ENCODE results near the gene FBXO9.
A peak's percentile ranks its signal among the peaks of the same experiment; 100 is the strongest.

Gene FBXO9

DNA sequence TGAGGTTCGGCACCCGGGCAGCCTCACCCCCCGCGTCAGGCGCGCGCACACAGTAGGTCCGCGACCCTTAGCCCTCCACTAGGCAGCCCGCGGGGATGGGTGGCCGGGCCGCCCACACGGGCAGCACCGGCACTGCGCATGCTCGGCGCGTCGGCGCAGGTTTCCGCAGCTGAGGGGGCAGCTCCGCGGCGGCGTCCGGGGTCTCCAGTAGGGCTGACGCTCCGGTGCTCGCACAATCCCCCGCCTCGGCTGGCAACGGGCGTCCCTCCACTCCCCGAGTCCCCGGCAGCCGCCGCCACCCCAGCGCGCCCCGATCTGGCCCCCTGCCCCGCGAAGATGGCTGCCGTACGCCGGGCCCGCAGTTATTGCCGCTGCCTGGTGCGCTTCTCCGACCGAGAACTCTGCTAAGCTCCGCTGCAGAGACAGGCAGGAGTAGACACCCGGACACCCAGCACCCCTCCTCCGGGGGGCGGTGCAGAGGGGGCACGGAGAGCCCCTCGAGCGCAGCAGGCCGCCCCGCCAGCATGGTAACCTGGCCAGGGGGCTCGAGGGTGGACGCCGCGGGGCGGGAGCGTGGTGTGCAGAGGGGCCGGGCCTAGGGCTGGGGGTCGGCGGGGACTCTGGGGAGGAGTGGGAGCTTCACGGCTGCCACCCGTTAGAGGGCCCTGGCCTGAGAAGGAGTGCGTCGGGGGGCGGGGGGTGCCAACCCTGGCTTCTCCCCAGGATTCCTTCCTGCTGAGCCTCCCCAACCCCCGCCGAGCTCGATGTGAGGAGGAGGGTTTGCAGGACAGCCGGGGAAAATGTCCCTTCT lies at the start of gene FBXO9:
Gene FBXO9, plus strand, starts transcription at position 139 of the 811 bp plus-strand sequence. Its CDS starts 386 bp downstream, at position 525.
- peak; percentile 76 to 81 for DNase-seq

DNA sequence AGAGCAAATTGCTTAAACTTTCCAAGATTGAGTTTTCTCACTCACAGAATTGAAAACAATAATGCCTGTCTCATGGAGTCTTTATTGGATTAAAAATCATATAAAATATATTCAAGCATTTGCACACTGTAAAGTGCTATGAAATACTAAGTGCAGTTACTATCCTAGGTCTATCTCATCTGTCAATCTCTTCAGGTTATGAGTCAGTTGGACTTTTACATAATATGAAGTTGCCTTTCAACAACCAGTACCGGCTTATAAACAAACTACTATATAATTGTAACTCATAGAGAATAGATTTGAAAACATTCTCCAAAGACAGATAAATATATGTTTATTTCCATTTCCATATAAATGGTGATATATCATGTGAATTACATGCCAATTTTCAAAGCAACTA lies 49.7 kb upstream of the FBXO9 start:
- DNase-seq = no peak

DNA sequence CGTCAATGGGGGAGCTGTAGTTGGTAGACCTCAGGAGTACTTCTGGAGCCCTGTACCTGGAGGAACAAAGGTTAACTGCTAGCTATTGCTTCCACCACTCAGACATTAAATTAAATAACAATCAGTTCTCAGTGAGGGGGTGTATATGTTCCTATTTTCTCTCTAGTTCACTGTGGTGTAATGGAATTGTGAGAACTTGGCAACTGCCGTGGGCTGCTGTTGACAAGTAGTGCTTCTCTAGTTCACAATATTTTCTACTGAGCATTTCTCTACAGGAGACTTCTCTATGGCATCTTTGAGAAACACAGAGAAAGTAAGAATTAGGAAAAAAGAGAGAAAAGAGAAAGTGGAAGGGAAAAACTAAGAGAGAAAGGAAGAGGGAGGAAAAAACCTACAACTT lies 46.8 kb upstream of the FBXO9 start:
- DNase-seq = no peak

DNA sequence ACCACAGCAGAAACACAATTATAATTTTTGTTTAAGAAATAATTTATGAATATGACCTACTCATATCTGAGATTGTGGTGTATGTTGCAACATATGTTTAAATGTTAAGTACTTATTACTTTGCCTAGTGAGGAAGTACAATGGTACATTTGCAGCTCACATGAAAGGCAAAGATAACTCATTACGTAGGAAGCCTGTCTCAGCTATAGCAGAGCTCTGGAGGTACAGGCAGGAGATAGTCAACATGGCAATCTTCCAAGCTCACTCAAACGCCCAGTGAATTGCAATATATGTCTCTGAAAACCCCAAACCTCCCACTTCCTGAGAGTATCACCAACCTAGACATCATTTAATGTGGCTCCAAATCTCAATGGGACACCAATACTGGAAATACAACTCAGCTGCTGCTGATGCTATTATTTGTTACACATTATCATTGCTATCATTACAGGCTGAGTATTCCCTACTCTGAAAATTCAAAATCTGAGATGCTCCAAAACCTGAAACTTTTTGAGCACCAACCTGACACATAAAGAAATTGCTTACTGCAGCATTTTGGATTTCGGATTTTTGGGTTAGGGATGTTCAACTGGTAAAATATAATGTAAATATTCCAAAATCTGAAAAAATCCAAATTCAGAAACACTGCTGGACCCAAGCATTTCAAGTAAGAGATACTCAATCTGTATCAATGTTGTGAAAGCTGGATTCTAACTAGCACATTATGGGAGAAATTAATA lies 45.0 kb upstream of the FBXO9 start:
- no peak for DNase-seq

DNA sequence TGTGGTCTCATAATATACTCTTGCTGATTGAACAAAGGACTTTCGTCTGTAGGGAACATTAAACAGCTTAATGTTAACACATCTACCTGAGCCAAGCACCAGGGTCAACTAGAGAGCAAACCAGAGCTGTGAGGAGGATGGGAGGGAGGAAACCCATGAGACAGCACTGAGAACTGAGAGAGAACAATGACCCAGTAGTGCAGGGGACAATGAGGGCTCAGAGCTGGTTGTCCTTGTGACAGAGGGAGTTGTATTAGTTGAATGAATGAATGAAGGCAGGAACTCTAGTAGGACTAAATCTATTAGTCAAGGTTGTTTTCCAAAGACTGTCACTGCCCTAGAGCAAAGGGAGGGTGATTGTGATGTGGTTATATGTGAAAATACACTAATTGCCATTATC lies 41.9 kb upstream of the FBXO9 start:
- DNase-seq = no peak

DNA sequence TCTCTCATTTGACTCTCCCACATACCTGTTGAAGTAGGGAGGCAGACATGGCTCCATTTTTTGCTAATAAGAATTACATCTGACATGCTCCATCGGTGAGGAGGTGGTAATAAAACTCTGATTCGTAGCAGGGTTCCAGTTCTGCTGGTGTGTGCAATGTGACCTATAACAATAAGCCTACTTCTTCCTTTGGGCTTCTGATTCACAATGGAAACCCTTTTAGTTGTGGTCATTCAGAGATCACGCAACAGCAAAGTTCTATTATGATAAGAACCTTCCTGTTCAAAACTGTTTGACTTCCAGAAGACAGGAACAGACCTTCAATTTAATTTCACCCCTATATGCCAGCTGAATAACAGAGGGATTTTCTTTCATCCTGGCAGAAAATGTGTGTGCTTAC lies 38.7 kb upstream of the FBXO9 start:
- no peak for DNase-seq

DNA sequence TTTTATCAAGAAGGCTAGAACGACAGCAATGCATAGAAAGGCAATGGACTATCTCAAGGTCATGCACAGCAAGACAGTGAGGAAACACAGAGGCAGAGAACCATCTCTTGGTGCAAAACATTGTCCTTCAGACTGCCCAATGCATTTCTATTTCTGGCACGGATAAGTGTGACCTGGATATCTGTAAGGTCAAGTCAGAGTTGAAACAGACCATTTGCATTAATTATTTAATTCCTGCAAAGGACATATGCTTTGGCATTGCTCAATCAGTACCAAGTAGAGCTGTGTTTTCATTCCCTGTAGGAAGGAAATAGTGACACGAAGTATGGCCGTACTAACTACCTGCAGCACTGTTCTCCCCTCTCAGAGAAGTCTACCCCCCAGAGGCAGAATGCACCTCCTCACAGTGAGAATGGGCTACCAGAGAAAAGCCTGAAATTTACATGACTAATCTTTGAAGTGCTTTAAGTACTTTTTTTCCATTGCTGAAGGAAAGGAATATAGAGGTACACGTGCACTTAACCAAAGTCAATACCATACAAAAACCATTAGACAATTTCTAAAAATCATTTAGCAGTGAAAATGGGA lies 38.0 kb upstream of the FBXO9 start:
- DNase-seq = no peak

DNA sequence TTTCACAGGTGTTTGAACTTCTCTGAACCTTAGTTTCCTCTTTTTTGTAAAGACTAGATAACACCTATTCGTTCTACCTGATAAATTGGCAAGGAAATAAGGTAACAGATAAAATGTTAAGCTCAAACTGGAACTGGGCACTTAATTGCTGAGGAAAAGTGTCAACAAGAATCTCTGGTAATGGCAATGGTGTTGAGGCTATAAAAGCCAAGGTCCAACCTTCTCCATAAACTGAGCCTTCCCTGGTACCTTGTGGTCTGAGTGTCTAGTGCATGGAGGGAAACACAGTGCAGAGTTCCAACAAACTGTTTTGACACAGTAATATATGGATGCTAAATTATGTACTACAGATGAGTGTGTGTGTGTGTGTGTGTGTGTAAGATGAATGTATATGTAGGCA lies 36.7 kb upstream of the FBXO9 start:
- no peak for DNase-seq

DNA sequence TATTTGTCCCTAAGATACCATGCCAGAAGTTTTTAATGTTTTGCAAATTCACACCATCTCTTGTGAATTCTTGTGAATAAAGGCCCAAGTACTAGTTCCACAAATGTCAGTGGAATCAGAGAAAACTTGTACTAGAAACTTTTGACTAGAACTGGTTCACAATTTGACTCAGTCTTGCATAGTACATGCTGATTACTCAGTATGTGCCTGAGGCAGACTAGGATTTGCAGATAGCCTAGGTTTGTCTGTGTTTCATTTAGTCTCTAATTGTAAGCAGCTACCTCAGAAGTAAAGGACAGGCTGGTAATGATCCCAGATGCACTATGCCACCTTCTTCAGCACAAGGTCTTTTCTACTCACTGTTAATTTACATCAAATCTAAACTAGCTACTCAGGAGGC lies 35.9 kb upstream of the FBXO9 start:
- DNase-seq = no peak

DNA sequence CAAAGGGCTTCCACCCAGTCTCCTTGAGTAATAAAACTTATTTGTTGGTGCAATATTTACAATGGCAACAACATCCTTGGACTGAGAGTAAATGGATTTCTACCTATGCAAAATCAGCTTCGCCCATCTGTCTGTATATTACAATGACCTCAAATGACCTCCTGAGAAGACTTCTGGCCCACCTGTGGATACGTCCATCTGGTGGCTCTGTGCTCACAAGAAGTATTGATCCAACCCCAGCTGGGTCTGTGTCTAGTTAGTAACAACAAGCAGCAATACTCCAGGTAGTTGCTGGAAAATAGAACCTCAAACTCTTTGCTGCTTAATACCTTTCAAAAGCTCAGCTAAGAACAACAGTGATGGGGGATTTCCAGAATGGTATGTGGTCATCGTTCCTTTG lies 35.4 kb upstream of the FBXO9 start:
- no peak for DNase-seq

DNA sequence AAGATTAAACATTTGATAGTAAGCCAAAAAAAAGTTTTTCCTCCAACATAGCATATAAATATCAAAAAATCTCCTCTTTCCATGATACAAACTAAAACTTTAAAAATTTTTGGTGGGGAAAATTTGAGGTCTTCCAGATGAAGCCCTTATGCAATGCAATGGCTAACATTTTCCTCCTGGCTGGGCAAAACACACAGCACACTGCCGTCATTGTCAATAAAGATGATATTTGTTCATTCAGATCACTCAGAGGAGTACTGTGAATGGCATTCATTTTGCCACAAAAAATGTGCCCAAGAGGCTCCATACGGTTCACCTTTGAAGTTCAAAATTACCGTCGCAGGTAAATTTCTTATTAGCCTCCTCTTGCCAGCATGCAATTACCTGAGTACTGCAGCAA lies 33.9 kb upstream of the FBXO9 start:
- DNase-seq = no peak

DNA sequence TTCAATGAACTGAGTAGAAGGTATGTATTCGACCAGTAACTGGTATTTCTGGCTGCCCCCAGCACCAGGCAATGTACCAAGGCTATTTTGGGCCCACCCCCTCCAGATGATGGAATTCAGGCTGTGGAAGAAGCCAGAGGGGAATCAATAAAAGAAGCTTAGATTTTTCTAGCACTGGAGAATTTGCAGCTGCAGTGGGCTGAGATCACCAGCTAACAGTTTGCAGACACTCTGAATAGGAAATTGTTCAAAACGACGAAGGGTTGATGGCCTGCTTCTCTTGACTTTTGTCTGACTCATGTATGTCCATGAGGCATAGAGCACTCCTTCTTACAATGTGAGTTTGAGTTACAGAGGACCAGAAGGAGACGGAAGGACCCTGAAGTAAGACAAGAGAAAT lies 32.4 kb upstream of the FBXO9 start:
- DNase-seq = no peak

DNA sequence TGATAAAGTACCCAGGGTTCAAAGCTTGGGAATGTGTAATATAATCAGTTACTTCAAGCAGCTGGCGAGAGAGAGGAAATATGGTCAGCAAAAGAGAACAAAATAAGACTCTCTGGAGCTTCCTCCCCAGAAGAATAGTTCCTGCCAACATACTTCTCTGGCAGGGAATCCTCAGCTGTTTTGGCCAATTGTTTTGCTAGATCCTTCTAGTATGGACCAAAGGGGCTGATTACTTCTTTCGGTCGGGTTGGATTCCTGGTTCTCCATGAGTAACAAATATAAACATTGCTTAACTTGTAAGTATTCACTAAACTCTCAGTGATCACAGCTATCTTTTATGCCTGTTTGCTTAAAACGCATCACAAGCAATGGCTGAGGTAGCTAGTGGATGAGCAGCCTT lies 31.4 kb upstream of the FBXO9 start:
- no peak for DNase-seq

DNA sequence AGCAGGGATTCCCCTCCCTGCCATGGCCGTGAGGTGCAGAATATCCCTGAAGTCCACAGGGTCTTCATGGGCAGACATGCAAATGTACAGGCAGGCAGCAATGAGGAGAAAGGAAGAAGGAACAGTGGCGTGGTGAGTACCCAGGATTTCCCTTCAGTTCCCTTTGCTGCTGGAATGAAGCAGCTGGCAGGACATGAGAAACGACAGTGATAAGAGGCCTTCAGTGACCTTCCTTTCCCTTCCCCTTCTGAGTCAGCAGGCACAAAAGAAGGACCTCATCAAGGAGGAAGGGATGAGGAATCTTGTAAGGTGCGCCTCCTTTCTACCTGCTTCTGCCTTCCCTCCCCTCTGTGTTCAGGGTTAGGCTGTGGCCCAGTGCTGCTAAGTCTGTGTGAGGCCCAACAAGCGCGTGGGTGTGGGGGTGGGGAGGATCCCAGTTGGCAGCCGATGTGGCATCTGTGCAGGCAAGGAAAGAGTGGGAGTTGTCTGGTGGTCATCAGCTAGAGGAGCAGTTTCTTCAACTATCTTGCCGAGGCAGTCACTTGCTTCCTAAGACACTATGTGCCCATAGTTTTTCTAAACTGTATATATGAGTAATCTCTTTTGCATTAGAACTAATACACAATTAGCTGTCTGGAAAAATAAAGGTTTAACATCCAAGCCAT lies 29.5 kb upstream of the FBXO9 start:
- DNase-seq = no peak

DNA sequence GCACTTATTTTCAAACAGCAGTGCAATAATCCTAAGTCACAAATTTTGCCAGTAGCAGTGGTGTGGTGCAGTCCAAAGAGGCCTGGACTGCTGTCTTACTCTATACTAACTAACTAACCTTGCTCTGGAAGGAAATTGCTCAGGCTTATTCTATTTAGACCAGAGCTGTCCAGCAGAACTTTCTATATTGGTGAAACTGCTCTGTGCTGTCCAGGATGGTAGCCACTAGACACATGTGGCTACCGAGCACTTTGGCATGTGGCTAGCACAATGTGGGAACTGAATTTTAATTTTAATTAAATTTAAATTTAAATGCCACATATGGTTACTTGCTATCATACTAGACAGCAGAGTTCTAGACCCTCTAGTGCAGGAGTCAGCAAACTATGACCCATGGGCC lies 27.1 kb upstream of the FBXO9 start:
- DNase-seq = no peak

DNA sequence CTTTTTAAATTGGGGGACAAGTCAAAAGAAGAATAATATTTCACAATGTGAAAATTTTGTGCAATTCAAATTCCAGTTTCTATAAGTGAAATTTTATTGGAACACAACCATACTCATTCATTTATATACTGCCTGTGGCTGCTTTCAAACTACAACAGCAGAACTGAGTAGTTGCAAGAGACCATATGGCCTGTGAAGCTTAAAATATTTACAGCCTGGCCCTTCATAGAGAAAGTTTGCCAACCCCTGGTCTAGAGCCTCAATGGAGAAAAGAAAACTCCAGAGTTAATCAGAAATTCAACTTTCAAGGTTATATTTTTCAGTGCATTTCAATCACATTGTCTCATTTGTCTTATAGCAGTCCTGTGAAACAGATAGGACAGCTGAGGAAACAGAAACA lies 26.6 kb upstream of the FBXO9 start:
- no peak for DNase-seq

DNA sequence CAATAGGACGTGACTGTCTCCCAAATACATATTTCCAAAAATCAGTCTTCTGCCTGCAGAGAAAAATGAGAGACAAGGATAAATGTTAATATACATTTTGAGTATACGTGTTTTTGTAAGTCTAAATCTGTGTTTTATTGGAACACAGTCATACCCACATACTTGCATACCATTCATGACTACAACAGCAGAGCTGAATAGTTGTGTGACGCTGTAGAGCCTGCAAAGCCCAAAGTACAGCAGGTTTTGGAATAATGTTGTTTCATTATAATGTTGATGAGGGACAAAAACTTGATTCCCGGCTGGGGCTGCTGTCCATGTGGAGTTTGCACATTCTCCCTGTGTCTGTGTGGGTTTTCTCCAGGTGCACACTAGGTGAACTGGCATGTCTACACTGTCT lies 23.8 kb upstream of the FBXO9 start:
- DNase-seq = no peak

DNA sequence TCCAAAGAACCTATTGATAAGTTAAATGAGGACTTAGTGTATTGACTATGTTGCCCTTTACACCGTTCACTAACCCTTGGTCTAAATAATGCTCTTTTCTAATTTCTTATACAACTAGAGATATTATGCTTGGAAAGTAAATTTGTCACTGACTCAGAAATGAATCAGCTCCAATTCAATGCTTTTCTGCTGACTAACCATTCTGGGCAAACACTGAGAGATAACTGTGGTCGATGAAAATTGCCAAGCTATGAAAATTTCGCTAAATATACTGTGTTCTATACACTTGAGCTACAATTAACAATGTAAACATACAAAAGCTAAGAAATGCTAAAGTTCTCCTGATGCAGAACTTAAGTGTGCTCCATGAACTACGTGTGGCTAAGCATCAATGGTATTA lies 23.1 kb upstream of the FBXO9 start:
- no peak for DNase-seq

DNA sequence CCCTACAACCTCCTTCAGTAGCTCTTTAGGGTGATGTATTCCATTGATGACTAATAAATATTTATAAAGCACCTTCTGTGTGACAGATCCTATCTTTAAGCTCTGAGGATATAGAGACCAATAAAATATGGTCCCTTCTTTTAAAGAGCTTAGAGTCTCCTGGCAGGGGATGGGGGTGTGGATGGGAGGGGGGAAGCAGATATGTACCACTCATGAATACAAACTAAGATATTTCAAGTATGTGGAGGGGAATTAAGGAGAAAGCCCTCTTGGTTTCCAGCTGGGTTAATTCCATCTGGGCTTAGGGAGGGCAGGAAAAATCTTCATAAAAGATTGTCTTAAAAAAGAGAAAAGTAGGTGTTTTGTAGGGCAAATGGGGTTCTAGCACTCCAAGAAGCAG lies 21.6 kb upstream of the FBXO9 start:
- DNase-seq = no peak

DNA sequence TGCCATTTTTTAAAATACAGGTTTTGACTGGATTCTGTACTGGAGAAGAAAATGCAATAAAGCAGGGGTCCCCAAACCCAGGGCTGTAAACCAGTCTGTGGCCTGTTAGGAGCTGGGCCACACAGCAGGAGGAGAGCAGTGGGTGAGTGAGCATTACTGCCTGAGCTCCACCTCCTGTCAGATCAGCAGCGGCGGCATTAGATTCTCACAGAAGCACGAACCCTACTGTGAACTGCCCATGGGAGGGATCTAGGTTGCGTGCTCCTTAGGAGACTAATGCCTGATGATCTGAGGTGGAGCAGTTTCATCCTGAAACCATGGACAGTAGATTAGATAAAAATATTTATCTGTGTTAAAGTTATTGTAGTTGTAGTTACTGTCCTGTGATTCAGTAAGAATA lies 21.1 kb upstream of the FBXO9 start:
- no peak for DNase-seq

DNA sequence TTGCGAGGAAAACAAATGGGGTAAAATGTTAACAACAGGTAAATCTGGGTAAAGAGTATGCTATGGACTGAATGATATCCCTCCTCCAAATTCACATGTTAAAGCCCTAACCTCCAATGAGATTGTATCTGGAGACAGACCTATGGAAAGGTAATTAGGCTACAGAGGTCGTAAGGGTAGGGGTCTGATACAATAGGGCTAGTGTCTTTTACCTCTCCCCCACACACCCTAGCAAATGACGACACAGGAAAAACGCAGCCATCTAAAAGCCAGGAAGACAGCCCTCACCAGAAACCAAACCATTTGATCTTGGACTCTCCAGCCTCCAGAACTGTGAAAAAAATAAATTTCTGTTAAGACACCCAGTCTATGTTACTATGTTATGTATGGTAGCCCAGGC lies 20.6 kb upstream of the FBXO9 start:
- DNase-seq = no peak

DNA sequence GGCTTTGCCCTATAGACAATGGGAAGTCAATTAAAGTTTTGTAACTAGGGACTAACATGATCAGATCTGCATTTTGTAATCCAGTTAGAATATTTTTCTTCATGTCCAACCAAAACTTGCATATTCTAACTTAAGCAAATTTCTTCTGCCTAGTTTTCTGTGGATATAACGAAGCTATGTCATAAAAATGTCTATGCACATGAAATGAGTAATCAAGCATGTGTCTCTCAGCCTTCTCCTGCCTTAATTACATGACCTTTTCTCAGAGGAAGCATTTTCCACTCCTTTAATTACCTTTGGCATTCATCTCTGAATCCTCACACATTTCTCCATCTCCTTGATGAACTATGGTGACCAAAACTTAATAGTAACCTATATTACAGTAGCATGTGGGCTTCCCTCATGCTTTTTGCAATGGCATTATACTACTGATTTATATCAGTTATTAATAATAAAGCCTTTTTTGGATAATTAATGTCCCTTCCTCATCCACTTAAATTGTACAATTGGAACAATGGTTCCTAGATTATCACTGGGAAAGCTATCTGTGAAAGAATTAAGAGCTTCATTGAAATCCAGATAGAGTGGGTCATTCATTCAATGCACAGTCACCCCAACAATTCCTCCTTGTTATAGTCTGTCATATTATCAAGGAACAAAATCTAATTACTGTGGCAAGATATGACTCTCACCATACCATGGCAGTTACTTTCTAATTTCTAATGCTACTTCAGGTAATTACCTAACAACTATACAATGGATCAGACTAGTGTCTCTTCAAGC lies 19.1 kb upstream of the FBXO9 start:
- no peak for DNase-seq
